IMR-90 (cell line): ENCODE data around the gene DDI2. TPM values are rescaled to one million over a fixed set of nuclear protein-coding genes. Genes with fewer than 3 reads are reported as not detected.

Experiments
- ATAC-seq: fragments of 200-7000 bp; cut with Tn5 transposase; 2 replicates; pipeline ENCODE4 v1.9.1; 2020; ENCODE audit warnings: low read depth, mild to moderate bottlenecking, moderate library complexity
- BruUV-seq: library from RNA; stranded (reverse); fragments of 400-500 nt; replicated peaks from 2 replicates; lab custom pipeline; 2021; lab: Mats Ljungman, UMichigan
- CTCF ChIA-PET: fragments of 300-600 bp; formaldehyde crosslinking; extraction: SDS; loops from one replicate; lab custom pipeline; 2021; ENCODE audit warnings: antibody characterized with exemption; lab: Yijun Ruan, JAX
- POLR2A ChIA-PET: fragments of 300-600 bp; sonication (Branson Sonifier 250); formaldehyde crosslinking; loops from one replicate; lab custom pipeline; 2022; ENCODE audit warnings: antibody characterized with exemption; ENCODE audit not compliant: unreplicated experiment; lab: Charles Lee
- DNase-seq: peaks from one replicate; pipeline ENCODE4 v3.0.0; 2013
- H2AFZ ChIP-seq: replicated peaks from 2 replicates; pipeline ENCODE3; 2013; ENCODE audit warnings: low read length, mild to moderate bottlenecking; ENCODE audit not compliant: poor library complexity
- H2AK5ac ChIP-seq: 2 replicates; pipeline ENCODE4 v1.6.1; 2013; ENCODE audit warnings: low read depth, low read length, inconsistent platforms
- H2AK9ac ChIP-seq: replicated peaks from 2 replicates; pipeline ENCODE3; 2013; ENCODE audit warnings: mild to moderate bottlenecking, low read depth, low read length, moderate library complexity; ENCODE audit not compliant: poor library complexity
- H2BK120ac ChIP-seq: 2 replicates; pipeline ENCODE4 v1.6.1; 2013; ENCODE audit warnings: low read depth, low read length, inconsistent platforms
- H2BK15ac ChIP-seq: 3 replicates; pipeline ENCODE4 v1.6.1; 2013; ENCODE audit warnings: low read depth, low read length, inconsistent platforms
- H2BK20ac ChIP-seq: 2 replicates; pipeline ENCODE4 v1.6.1; 2013; ENCODE audit warnings: low read depth, mild to moderate bottlenecking, inconsistent platforms, low read length, moderate library complexity
- H2BK5ac ChIP-seq: 2 replicates; pipeline ENCODE4 v1.6.1; 2013; ENCODE audit warnings: mild to moderate bottlenecking, low read depth, low read length, inconsistent platforms; ENCODE audit not compliant: poor library complexity, severe bottlenecking
- H3K14ac ChIP-seq: replicated peaks from 2 replicates; pipeline ENCODE4 v1.6.1; 2013; ENCODE audit warnings: low read depth, low read length, inconsistent platforms
- H3K18ac ChIP-seq: 2 replicates; pipeline ENCODE4 v1.6.1; 2013; ENCODE audit warnings: low read depth, low read length, control low read depth
- H3K23ac ChIP-seq: 2 replicates; pipeline ENCODE4 v1.6.1; 2013; ENCODE audit warnings: low read depth, low read length, inconsistent platforms
- H3K27ac ChIP-seq: 2 replicates; pipeline ENCODE4 v1.5.1; 2013; ENCODE audit warnings: mild to moderate bottlenecking, control low read depth, low read length; ENCODE audit not compliant: insufficient read depth
- H3K27me3 ChIP-seq: 2 replicates; pipeline ENCODE4 v1.6.1; 2013; ENCODE audit warnings: low read length; ENCODE audit not compliant: control insufficient read depth, insufficient read depth
- H3K36me3 ChIP-seq: 2 replicates; pipeline ENCODE4 v1.6.1; 2013; ENCODE audit warnings: low read length, mixed read lengths; ENCODE audit not compliant: control insufficient read depth, insufficient read depth
- H3K4ac ChIP-seq: 2 replicates; pipeline ENCODE4 v1.6.1; 2013; ENCODE audit warnings: low read depth, low read length, inconsistent platforms
- H3K4me1 ChIP-seq: 2 replicates; pipeline ENCODE4 v1.6.1; 2013; ENCODE audit warnings: low read length, mixed read lengths; ENCODE audit not compliant: control insufficient read depth, insufficient read depth
- H3K4me2 ChIP-seq: 2 replicates; pipeline ENCODE4 v1.6.1; 2013; ENCODE audit warnings: low read depth, mild to moderate bottlenecking, control low read depth, low read length, moderate library complexity
- H3K4me3 ChIP-seq: 2 replicates; pipeline ENCODE4 v1.5.1; 2013; ENCODE audit warnings: low read depth, mild to moderate bottlenecking, control low read depth, low read length, moderate library complexity; ENCODE audit not compliant: insufficient read depth
- H3K56ac ChIP-seq: 2 replicates; pipeline ENCODE4 v1.6.1; 2013; ENCODE audit warnings: low read length, inconsistent platforms; ENCODE audit not compliant: insufficient read depth; ENCODE audit errors: extremely low read depth
- H3K79me1 ChIP-seq, 2 experiments: 2 replicates each; pipeline ENCODE4 v1.6.1; 2013; ENCODE audit warnings: low read length in 2 of 2, inconsistent platforms in 1 of 2, low read depth in 1 of 2
- H3K9ac ChIP-seq: 2 replicates; pipeline ENCODE4 v1.6.1; 2013; ENCODE audit warnings: low read depth, low read length, control low read depth
- H3K9me1 ChIP-seq: 2 replicates; pipeline ENCODE4 v1.6.1; 2013; ENCODE audit warnings: low read length, inconsistent platforms; ENCODE audit not compliant: insufficient read depth
- H3K9me3 ChIP-seq: 2 replicates; pipeline ENCODE4 v1.6.1; 2013; ENCODE audit warnings: low read length; ENCODE audit not compliant: control insufficient read depth, insufficient read depth
- H4K20me1 ChIP-seq: 2 replicates; pipeline ENCODE4 v1.6.1; 2013; ENCODE audit warnings: low read length, inconsistent platforms; ENCODE audit not compliant: insufficient read depth
- H4K5ac ChIP-seq: 2 replicates; pipeline ENCODE4 v1.6.1; 2013; ENCODE audit warnings: mild to moderate bottlenecking, low read depth, low read length, control low read depth
- H4K8ac ChIP-seq, 2 experiments: 2 replicates each; pipeline ENCODE4 v1.6.1; 2013; ENCODE audit warnings: low read depth in 2 of 2, low read length in 2 of 2, control low read depth in 1 of 2, inconsistent platforms in 1 of 2
- H4K91ac ChIP-seq: 2 replicates; pipeline ENCODE4 v1.6.1; 2013; ENCODE audit warnings: low read depth, low read length, inconsistent platforms; ENCODE audit not compliant: insufficient read depth
- CHD1 ChIP-seq: IDR thresholded peaks from 2 replicates; pipeline ENCODE4 v1.6.1; 2012; ENCODE audit warnings: low read depth, low read length, improper control_type of control experiment
- FOS ChIP-seq: fragments of 150-350 bp; IDR thresholded peaks from 2 replicates; pipeline ENCODE4 v1.6.1; 2016; ENCODE audit warnings: low read depth, low read length
- WGBS, 2 experiments: methylation state at CpG; one replicate each; pipeline versions ENCODE4 v1.1.5 to v1.1.7; 2013; ENCODE audit warnings: missing lambda C conversion rate in 2 of 2; ENCODE audit not compliant: insufficient read length in 1 of 2; ENCODE audit errors: extremely low coverage in 2 of 2; 5-methylcytosine and 5-hydroxymethylcytosine counted together
- dilution Hi-C: fragments of 300-500 bp; cut with HindIII; formaldehyde crosslinking; loops from one replicate; pipeline ENCODE4 v1.14.3; 2018; ENCODE audit warnings: low sequenced_read_pairs; ENCODE audit not compliant: unreplicated experiment
- in situ Hi-C: fragments of 300-500 bp; cut with MboI; formaldehyde crosslinking; loops from 3 replicates; pipeline ENCODE4 v1.14.3; 2019; ENCODE audit warnings: low sequenced_read_pairs, inconsistent platforms, mixed read lengths
- intact Hi-C: fragments of 100-400 bp; cut with micrococcal nuclease; formaldehyde crosslinking; loops from 2 replicates; pipeline ENCODE4 v1.10.0; 2022
- polyA plus RNA-seq, 3 experiments: library from polyadenylated mRNA; depleted of rRNA; stranded (reverse); fragments of >200 nt; gene quantifications; 2 replicates each; pipeline ENCODE4 v1.2.3, GENCODE V29; 2012; ENCODE audit warnings: low replicate concordance in 1 of 3
- total RNA-seq: library from RNA; depleted of rRNA; stranded (reverse); fragments of >200 nt; gene quantifications from 2 replicates; pipeline ENCODE4 v1.2.3, GENCODE V29; 2012

DDI2 gene
- total and polyA plus RNA-seq, 2 of the 4 experiments (the other 2 are of a cell fraction), result 6.0 to 13.4 TPM

DNA sequence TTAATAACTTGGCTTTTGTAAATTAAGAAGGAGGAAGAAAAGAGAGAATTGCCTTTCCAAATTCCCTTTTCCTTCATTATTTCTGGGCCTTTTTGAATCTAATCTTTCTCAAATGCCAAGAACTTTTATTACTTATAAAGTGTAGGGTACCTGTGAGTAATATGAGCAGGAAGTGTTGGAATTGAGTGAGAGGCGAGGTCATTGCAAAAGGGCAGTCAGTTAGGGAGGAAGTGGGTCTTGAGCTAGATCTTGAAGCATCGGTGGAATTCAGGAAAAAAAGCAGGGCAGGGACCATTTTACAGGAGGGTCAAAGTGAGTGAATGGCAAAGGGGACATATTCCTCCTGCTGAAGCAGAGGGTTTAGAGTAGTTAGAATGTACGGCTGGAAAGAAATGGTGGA, 23.4 kb downstream of the DDI2 start:
- H3K56ac ChIP-seq, result no peak overlapping the region
- H3K4ac ChIP-seq, result no peak overlapping the region
- no peak overlapping the region for H3K4me2 ChIP-seq
- H3K4me3 ChIP-seq, result no peak overlapping the region
- no peak overlapping the region for H4K8ac ChIP-seq
- WGBS, 2 experiments, result 96% methylated on average over 3 of the region's 3 CpGs; no CpG with 5 or more reads in 1 of the 2 experiments
- no peak for DNase-seq
- no peak overlapping the region for H4K5ac ChIP-seq
- no peak overlapping the region for H3K9ac ChIP-seq
- no peak overlapping the region for H2BK120ac ChIP-seq
- in situ Hi-C loops, result no loop called here
- no peak overlapping the region; the same call in 1 of the 2 replicates for H3K14ac ChIP-seq
- H4K91ac ChIP-seq, result no peak overlapping the region
- intact Hi-C loops, result no loop called here
- no peaks in the 10 kb centered on the region for H4K20me1 ChIP-seq
- H3K27me3 ChIP-seq, result no peaks in the 10 kb centered on the region
- no TSS peak for BruUV-seq
- no peak for TF ChIP-seq FOS
- TF ChIP-seq CHD1, result no peak
- no peaks in the 10 kb centered on the region for H3K9me3 ChIP-seq
- H3K18ac ChIP-seq, result no peak overlapping the region
- no peak overlapping the region for H2BK20ac ChIP-seq
- H3K23ac ChIP-seq, result no peak overlapping the region
- peaks cover 16 to 38% of the 10 kb centered on the region in 2 experiments; a peak in 3 of 4 replicates for H3K79me1 ChIP-seq
- no peak overlapping the region for H2BK5ac ChIP-seq
- dilution Hi-C loops, result no loop called here
- no peak overlapping the region for H3K27ac ChIP-seq
- H2AK9ac ChIP-seq, result no peak overlapping the region
- H3K4me1 ChIP-seq, result no peaks in the 10 kb centered on the region
- H2AFZ ChIP-seq, result no peak overlapping the region
- POLR2A ChIA-PET, result no interaction called here
- no peak overlapping the region for H2BK15ac ChIP-seq
- CTCF ChIA-PET, result no interaction called here
- peaks cover 14% of the 10 kb centered on the region; the same call in 1 of the 2 replicates for H3K9me1 ChIP-seq
- H3K36me3 ChIP-seq, result peaks cover 24% of the 10 kb centered on the region
- H2AK5ac ChIP-seq, result no peak overlapping the region
- ATAC-seq, result no peak
